Adipocyte (in vitro differentiated cells): ENCODE data around the gene LRSAM1.
A peak's percentile ranks its signal among the peaks of the same experiment; 100 is the strongest.

ENCODE experiments used
- DNase-seq: peaks from one replicate; pipeline ENCODE4 v3.0.0-alpha.2; 2015; ENCODE audit warnings: low read depth
- H3K27me3 ChIP-seq: replicated peaks from 2 replicates; pipeline ENCODE4 v1.7.0; 2013; ENCODE audit warnings: mild to moderate bottlenecking, low read length, moderate library complexity; ENCODE audit not compliant: control insufficient read depth, insufficient read depth
- H3K36me3 ChIP-seq: 2 replicates; pipeline ENCODE4 v1.7.0; 2013; ENCODE audit warnings: low read length, mild to moderate bottlenecking, moderate library complexity; ENCODE audit not compliant: control insufficient read depth, insufficient read depth, severe bottlenecking
- H3K4me1 ChIP-seq: 2 replicates; pipeline ENCODE4 v1.7.0; 2013; ENCODE audit warnings: mild to moderate bottlenecking, low read length, moderate library complexity; ENCODE audit not compliant: control insufficient read depth, insufficient read depth
- H3K4me3 ChIP-seq: 2 replicates; pipeline ENCODE4 v1.7.0; 2013; ENCODE audit warnings: mild to moderate bottlenecking, low read length, moderate library complexity
- H3K9ac ChIP-seq: 2 replicates; pipeline ENCODE4 v1.7.0; 2013; ENCODE audit warnings: mild to moderate bottlenecking, low read length, moderate library complexity
- H3K9me3 ChIP-seq: 2 replicates; pipeline ENCODE4 v1.7.0; 2013; ENCODE audit warnings: mild to moderate bottlenecking, low read length, moderate library complexity; ENCODE audit not compliant: control insufficient read depth

LRSAM1 gene

DNA sequence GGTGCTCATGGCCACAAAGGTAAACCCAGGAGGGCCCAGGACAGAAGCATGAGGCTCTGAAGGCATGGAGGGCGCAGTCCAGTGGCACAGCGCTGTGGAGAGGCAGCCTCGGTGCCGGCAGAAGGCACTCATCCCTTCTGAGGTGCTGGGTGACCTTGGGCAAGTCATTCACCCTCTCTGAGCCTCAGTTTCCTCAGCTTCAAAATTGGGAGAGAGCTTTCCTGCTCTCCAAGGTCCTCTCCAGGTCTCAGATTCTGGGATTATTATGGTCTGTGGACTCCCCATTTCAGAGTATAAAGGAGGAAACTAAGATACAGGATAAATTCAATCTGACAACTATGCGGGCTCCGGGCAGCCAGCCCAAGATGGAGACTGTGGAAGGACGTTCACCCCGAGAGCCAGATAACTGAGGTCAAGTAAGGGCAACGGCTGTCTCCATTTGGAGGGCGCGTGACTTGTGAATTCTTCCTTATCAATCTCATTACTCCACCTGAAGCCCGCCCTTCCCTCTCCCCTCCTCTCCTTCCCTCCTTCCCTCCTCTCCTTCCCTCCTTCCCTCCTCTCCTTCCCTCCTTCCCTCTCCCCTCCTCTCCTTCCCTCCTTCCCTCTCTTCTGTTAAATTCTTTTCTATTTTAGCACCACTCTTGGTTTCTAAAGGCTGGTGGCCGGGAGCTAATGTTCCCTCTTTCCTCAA lies 58.1 kb downstream of the LRSAM1 start:
- no peak for DNase-seq
- Histone ChIP-seq H3K9me3 (no peaks in the 10 kb centered on the region), H3K4me3 (no peak overlapping the region), H3K27me3 (no peaks in the 10 kb centered on the region), H3K4me1 (no peaks in the 10 kb centered on the region), H3K36me3 (peaks cover 61% of the 10 kb centered on the region), H3K9ac (peak overlapping the region; percentile 29)

- Histone ChIP-seq H3K36me3 (peaks cover 61% of the 10 kb centered on the region), H3K9me3 (no peaks in the 10 kb centered on the region), H3K27me3 (no peaks in the 10 kb centered on the region), H3K4me1 (no peaks in the 10 kb centered on the region), H3K4me3 (no peak overlapping the region), H3K9ac (peak overlapping the region; percentile 29)
- DNase-seq: no peak
Measured at GRCh38 chr9:127509955-127510299, 58.6 kb downstream of the LRSAM1 start.

DNA sequence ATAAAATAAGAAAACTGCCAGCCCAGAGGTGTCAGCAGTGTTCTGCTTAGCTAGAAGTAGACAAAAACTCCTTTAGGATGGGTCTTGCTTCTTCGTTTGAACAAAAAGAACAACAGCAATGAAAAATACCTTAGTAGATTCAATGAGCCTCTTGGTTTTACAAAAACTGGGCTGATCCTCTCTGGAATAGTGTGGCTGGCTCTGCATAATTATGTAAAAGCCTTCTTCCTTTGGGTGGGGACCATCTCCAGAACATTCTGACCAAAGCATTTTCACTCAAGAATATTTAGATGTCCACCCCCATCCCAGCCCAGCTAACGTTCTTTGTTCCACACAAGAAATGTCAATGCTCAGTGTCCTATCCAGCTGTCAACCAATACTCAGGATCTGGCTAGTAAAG lies 63.2 kb downstream of the LRSAM1 start:
- Histone ChIP-seq H3K27me3 (no peaks in the 10 kb centered on the region), H3K4me3 (no peak overlapping the region), H3K36me3 (peaks cover 61% of the 10 kb centered on the region), H3K4me1 (peaks cover 5% of the 10 kb centered on the region), H3K9ac (no peak overlapping the region), H3K9me3 (no peaks in the 10 kb centered on the region)
- no peak for DNase-seq

DNA sequence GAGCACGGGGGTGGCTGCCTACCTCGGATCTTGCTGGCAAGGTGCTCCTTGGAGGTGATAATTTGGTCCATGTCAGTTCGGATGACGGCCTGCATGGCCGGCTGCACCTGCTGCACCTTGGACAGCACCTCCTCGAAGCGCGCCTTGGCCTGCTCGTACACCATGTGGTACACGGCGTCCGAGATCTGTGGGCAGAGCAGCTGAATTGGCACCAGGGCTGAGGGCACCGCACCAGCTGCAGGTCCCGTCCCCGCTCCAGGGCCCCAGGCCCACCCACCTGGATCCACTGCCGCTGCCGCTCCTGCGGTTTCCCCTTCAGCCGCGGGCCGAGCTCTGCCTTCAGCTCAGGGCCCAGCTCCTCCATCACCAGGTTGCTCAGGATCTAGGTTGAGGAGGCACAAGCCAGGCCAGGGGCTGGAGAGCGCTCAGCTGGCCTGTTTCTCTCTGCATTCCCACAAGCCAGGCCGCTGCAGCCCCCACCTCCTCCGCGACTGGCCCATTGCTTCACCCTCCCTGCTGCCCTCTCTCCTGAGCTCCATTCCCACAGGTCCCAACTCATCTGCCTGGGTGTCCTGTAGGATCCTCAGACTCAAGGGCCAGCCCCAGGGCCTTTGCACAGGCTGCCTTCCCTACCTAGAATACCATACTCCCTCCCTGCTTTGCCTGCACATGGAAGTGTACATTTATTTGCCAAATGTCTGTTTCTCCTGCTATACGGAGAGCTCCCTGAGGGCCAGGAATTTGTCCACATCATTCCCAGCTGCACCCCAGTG lies 65.7 kb downstream of the LRSAM1 start:
- Histone ChIP-seq H3K9me3 (no peaks in the 10 kb centered on the region), H3K27me3 (no peaks in the 10 kb centered on the region), H3K4me1 (peaks cover 27% of the 10 kb centered on the region), H3K36me3 (peaks cover 52% of the 10 kb centered on the region), H3K9ac (no peak overlapping the region), H3K4me3 (no peak overlapping the region)
- no peak for DNase-seq

DNA sequence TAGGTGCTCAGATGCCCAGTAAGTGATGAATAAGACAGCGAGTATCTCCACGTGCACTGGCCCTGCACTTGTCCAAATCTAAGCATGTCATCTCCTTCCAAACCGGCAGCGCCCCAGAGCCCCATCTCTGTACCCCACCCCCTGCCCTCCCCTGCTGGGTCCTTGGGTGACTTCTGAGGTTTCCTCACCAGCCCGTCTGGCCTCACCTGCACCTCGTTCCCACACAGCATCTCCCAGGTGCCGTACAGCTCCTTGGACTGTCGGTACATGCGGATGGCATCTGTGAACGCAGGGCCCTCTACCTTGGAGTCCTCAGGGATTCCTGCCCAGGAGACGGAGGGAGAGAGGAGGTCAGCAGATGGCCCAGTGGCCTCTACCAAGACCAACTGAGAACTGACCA lies 66.3 kb downstream of the LRSAM1 start:
- no peaks in the 10 kb centered on the region for H3K27me3 ChIP-seq
- no peak overlapping the region for H3K4me3 ChIP-seq
- peaks cover 33% of the 10 kb centered on the region for H3K4me1 ChIP-seq
- peaks cover 50% of the 10 kb centered on the region for H3K36me3 ChIP-seq
- peak overlapping the region; percentile 25 for H3K9ac ChIP-seq
- no peaks in the 10 kb centered on the region for H3K9me3 ChIP-seq
- no peak for DNase-seq

DNA sequence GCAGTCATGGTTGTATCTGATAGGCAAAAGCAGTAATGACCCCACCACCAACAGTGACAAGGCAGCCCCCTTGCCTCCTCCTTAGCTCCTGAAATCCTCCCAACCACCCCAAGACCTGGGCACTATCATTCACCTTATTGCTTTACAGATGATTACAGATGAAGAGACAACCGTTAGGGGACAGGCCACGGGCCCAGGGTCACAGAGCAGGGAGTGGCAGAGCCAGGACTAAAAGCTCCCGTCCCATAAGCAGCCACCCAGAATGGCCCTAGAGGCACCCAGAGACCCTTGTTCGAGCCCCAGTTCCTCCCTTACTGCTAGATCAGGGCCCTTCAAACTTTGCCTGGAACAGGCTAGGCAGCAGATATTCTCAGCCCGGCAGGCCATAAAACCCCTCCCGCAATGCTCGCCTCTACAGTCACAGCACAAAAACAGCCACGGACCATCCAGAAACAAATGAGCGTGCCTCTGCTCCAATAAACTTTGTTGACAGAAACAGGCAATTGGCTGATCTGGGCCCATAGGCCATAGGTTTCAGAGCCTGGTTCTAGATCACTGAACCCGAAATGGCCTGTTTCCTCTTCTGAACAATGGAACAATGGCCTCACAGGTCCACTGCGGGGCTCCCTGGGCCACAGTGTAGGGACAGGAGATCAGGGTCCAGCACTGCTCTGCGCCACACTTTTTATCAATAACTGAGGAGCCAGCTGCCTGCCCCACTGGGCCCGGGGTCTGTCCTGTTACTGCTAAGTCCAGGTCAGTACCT lies 67.0 kb downstream of the LRSAM1 start:
- Histone ChIP-seq H3K9me3 (no peaks in the 10 kb centered on the region), H3K36me3 (peaks cover 44% of the 10 kb centered on the region), H3K27me3 (no peaks in the 10 kb centered on the region), H3K9ac (peak overlapping the region; percentile 25), H3K4me3 (no peak overlapping the region), H3K4me1 (peaks cover 35% of the 10 kb centered on the region)
- DNase-seq: no peak

DNA sequence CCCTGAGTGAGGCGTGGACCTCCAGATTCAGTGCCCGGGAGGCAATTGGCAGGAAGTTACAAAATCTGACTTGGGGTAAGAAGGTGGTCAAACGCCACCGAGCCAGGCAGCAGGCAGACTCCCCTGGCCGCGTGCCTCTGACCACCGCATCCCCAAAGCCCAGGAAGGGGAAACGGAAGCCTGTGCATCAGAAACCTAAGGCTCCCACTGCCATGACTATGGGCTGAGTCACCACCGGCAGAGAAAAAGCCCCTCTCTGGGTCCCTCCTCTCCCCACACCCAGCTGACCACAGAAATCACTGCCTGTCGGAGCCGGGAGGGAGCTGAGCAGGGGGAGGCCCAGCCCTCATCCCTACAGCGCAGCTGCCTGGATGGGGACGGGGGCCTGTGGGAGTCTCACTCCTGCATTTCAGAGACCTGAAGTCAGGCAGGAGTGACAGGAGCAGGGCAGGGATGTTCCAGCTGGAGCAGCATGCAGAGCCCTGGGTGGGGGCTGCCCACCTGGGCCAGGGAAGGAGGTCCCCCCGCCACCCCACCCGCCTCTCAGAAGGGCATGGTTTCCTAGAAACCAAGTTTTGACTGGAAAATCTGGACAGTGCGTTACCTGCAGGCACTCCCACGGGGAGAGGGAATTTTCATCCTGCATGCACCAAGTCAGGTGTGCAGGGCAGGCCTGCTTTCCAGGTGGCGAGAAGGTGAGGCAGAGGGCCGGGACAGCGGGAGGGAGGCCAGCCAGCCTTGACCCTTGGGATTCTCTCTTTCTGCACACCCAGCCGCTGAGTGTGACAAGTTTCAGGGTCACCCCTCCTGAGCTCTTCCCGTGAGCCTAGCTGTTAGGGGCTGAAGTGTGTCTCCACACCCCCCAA lies 68.2 kb downstream of the LRSAM1 start:
- Histone ChIP-seq H3K27me3 (no peaks in the 10 kb centered on the region), H3K9ac (peak overlapping the region; percentile 67), H3K4me1 (peaks cover 43% of the 10 kb centered on the region), H3K36me3 (peaks cover 46% of the 10 kb centered on the region), H3K4me3 (no peak overlapping the region), H3K9me3 (no peaks in the 10 kb centered on the region)
- peak; percentile 94 for DNase-seq

DNA sequence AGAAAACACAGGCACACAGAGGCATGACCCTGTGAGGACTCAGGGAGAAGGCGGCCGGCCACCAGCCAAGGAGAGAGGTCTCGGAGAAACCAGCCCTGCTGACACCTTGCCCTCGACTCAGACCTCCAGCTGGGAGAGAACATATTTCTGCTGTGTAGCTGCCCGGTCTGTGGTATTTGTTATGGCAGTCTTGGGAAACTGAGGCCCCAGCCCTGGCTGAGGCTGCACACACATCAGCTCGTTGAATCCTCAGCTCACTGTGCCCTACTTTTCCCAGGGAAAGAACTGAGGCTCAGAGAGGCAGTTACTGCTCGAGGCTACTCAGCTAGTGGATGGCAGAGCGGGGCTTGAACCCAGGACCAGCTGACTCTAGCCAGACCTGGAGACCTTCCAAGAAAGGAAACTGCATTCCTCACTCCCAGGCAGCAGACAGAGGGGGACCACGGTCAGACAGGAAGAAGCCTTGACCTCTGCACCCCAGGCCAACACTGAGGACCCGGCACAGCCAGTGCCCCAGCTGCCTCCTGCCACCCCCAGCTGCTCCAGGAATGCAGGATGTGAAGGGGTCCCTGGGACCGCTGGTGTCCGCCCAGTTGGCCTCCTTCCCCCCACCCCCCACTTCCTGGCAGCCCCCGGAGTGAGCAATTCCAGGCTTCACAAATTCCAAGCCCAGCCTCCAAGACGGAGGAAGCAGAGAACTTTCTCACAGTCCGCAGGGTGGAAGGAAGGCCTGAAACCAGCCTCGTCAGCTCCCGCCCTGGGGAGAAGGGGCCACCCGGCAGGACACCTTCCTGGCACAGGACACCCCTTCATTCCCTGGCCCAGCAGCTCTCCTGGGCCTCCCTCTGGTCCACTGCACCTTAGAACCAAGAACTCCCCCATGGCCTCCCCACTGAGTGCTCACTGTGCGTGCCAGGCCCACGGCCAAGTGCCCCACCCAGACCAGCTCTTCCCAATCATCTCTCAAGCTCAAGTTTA lies 69.9 kb downstream of the LRSAM1 start:
- Histone ChIP-seq H3K9me3 (no peaks in the 10 kb centered on the region), H3K27me3 (no peaks in the 10 kb centered on the region), H3K36me3 (peaks cover 48% of the 10 kb centered on the region), H3K9ac (peak overlapping the region; percentile 67), H3K4me1 (peaks cover 43% of the 10 kb centered on the region), H3K4me3 (no peak overlapping the region)
- DNase-seq: peak; percentile 66

- no peak for DNase-seq
- peaks cover 47% of the 10 kb centered on the region for H3K36me3 ChIP-seq
- no peak overlapping the region for H3K4me3 ChIP-seq
- no peaks in the 10 kb centered on the region for H3K27me3 ChIP-seq
- peaks cover 43% of the 10 kb centered on the region for H3K4me1 ChIP-seq
- H3K9me3 ChIP-seq: no peaks in the 10 kb centered on the region
- H3K9ac ChIP-seq: peak overlapping the region; percentile 67
Measured at GRCh38 chr9:127521919-127522304, 70.6 kb downstream of the LRSAM1 start.

DNA sequence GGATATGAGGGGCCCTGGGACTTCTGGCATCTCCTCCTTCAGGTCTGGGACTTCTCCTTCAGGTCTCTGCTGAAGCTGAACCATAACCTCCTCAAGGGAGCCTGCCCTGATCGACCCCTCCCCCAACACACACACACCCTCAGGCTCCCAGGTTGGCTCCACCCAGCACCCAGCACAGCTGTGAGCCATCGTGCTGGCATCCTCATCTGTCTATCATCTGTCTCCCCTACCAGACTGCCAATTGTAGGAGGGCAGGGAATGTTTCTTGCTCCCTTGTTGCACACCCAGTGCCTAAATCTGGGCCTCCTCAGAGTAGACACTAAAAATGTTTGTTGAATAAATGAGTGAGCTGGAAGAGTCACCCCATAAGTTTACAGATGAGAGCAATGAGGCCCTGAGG lies 71.4 kb downstream of the LRSAM1 start:
- Histone ChIP-seq H3K9me3 (no peaks in the 10 kb centered on the region), H3K4me1 (peaks cover 43% of the 10 kb centered on the region), H3K36me3 (peaks cover 47% of the 10 kb centered on the region), H3K9ac (peak overlapping the region; percentile 67), H3K27me3 (no peaks in the 10 kb centered on the region), H3K4me3 (no peak overlapping the region)
- no peak for DNase-seq
